Activated naive CD8-positive, alpha-beta T cell treated with anti-CD3 and anti-CD28 coated beads, Interleukin-2, amount 50 U/mL, for 24 hours (primary cell): ENCODE data around the gene CACNG8.

Experiments
- ATAC-seq: fragments of 150-1000 bp; cut with Tn5 transposase; one replicate; pipeline ENCODE4 v1.10.0; 2021
- DNase-seq: peaks from one replicate; pipeline ENCODE4 v3.0.0; 2021
- H3K27ac Mint-ChIP-seq: one replicate; pipeline ENCODE4 v1.8.0; 2021; ENCODE audit warnings: mild to moderate bottlenecking, mixed read lengths
- H3K27me3 Mint-ChIP-seq: one replicate; pipeline ENCODE4 v1.8.0; 2021; ENCODE audit warnings: mixed read lengths
- H3K36me3 Mint-ChIP-seq: one replicate; pipeline ENCODE4 v1.8.0; 2021; ENCODE audit warnings: low read depth, mixed read lengths
- H3K4me1 Mint-ChIP-seq: one replicate; pipeline ENCODE4 v1.8.0; 2021; ENCODE audit warnings: mixed read lengths
- H3K4me3 Mint-ChIP-seq: one replicate; pipeline ENCODE4 v1.8.0; 2021; ENCODE audit warnings: mild to moderate bottlenecking, moderate library complexity, mixed read lengths
- H3K9me3 Mint-ChIP-seq: one replicate; pipeline ENCODE4 v1.8.0; 2021; ENCODE audit warnings: mixed read lengths

CACNG8 gene

GRCh38 chr19:53953383-53953782 is 9.4 kb upstream of the CACNG8 start:
- Mint-ChIP-seq H3K27me3 (peaks cover 38% of the 10 kb centered on the region), H3K36me3 (no peaks in the 10 kb centered on the region), H3K27ac (no peak overlapping the region), H3K4me3 (no peak overlapping the region), H3K4me1 (no peaks in the 10 kb centered on the region), H3K9me3 (no peaks in the 10 kb centered on the region)
- DNase-seq = no peak
- no peak for ATAC-seq

GRCh38 chr19:53957448-53958167 is 5.1 kb upstream of the CACNG8 start:
- Mint-ChIP-seq H3K27me3 (peaks cover 62% of the 10 kb centered on the region), H3K9me3 (no peaks in the 10 kb centered on the region), H3K4me3 (no peak overlapping the region), H3K27ac (no peak overlapping the region), H3K36me3 (no peaks in the 10 kb centered on the region), H3K4me1 (peaks cover 3% of the 10 kb centered on the region)
- DNase-seq = no peak
- ATAC-seq = no peak

- peaks cover 3% of the 10 kb centered on the region for H3K4me1 Mint-ChIP-seq
- no peak for DNase-seq
- no peaks in the 10 kb centered on the region for H3K9me3 Mint-ChIP-seq
- no peaks in the 10 kb centered on the region for H3K36me3 Mint-ChIP-seq
- no peak for ATAC-seq
- H3K27me3 Mint-ChIP-seq = peaks cover 63% of the 10 kb centered on the region
- no peak overlapping the region for H3K4me3 Mint-ChIP-seq
- H3K27ac Mint-ChIP-seq = no peak overlapping the region
These were observed 4.6 kb upstream of the CACNG8 start for GRCh38 chr19:53958168-53958571.

GRCh38 chr19:53958823-53959757 is 3.6 kb upstream of the CACNG8 start:
- no peak overlapping the region for H3K27ac Mint-ChIP-seq
- H3K4me3 Mint-ChIP-seq = no peak overlapping the region
- peaks cover 3% of the 10 kb centered on the region for H3K4me1 Mint-ChIP-seq
- DNase-seq = no peak
- peaks cover 68% of the 10 kb centered on the region for H3K27me3 Mint-ChIP-seq
- ATAC-seq = no peak
- H3K36me3 Mint-ChIP-seq = no peaks in the 10 kb centered on the region
- no peaks in the 10 kb centered on the region for H3K9me3 Mint-ChIP-seq

GRCh38 chr19:53960187-53960586 is 2.5 kb upstream of the CACNG8 start:
- H3K9me3 Mint-ChIP-seq = no peaks in the 10 kb centered on the region
- DNase-seq = no peak
- no peak for ATAC-seq
- peaks cover 74% of the 10 kb centered on the region for H3K27me3 Mint-ChIP-seq
- H3K27ac Mint-ChIP-seq = no peak overlapping the region
- H3K4me3 Mint-ChIP-seq = no peak overlapping the region
- H3K4me1 Mint-ChIP-seq = peaks cover 3% of the 10 kb centered on the region
- H3K36me3 Mint-ChIP-seq = no peaks in the 10 kb centered on the region

GRCh38 chr19:53960886-53961285 is 1.9 kb upstream of the CACNG8 start:
- Mint-ChIP-seq H3K27me3 (peaks cover 79% of the 10 kb centered on the region), H3K27ac (no peak overlapping the region), H3K4me1 (peaks cover 3% of the 10 kb centered on the region), H3K36me3 (no peaks in the 10 kb centered on the region), H3K4me3 (no peak overlapping the region), H3K9me3 (no peaks in the 10 kb centered on the region)
- ATAC-seq (no peak), DNase-seq (no peak)

- Mint-ChIP-seq H3K9me3 (no peaks in the 10 kb centered on the region), H3K36me3 (no peaks in the 10 kb centered on the region), H3K4me1 (peaks cover 3% of the 10 kb centered on the region), H3K4me3 (no peak overlapping the region), H3K27ac (no peak overlapping the region), H3K27me3 (peaks cover 77% of the 10 kb centered on the region)
- no peak for DNase-seq
- no peak for ATAC-seq
These were observed 997 bp upstream of the CACNG8 start for GRCh38 chr19:53961523-53962356.

- no peak overlapping the region for H3K4me3 Mint-ChIP-seq
- no peaks in the 10 kb centered on the region for H3K9me3 Mint-ChIP-seq
- H3K36me3 Mint-ChIP-seq = no peaks in the 10 kb centered on the region
- H3K27ac Mint-ChIP-seq = no peak overlapping the region
- peaks cover 3% of the 10 kb centered on the region for H3K4me1 Mint-ChIP-seq
- DNase-seq (no peak), ATAC-seq (no peak)
- H3K27me3 Mint-ChIP-seq = peaks cover 56% of the 10 kb centered on the region
These were observed 2.4 kb downstream of the CACNG8 start for GRCh38 chr19:53965091-53965490.

GRCh38 chr19:53966931-53967330 is 4.2 kb downstream of the CACNG8 start:
- ATAC-seq (no peak), DNase-seq (no peak)
- no peaks in the 10 kb centered on the region for H3K36me3 Mint-ChIP-seq
- H3K4me3 Mint-ChIP-seq = no peak overlapping the region
- no peak overlapping the region for H3K27ac Mint-ChIP-seq
- peaks cover 39% of the 10 kb centered on the region for H3K27me3 Mint-ChIP-seq
- no peaks in the 10 kb centered on the region for H3K9me3 Mint-ChIP-seq
- H3K4me1 Mint-ChIP-seq = no peaks in the 10 kb centered on the region

- H3K4me1 Mint-ChIP-seq = no peaks in the 10 kb centered on the region
- peaks cover 39% of the 10 kb centered on the region for H3K27me3 Mint-ChIP-seq
- ATAC-seq (no peak), DNase-seq (no peak)
- no peak overlapping the region for H3K4me3 Mint-ChIP-seq
- no peak overlapping the region for H3K27ac Mint-ChIP-seq
- H3K36me3 Mint-ChIP-seq = no peaks in the 10 kb centered on the region
- H3K9me3 Mint-ChIP-seq = no peaks in the 10 kb centered on the region
These were observed 6.6 kb downstream of the CACNG8 start for GRCh38 chr19:53969366-53969765.

GRCh38 chr19:53971673-53972072 is 8.9 kb downstream of the CACNG8 start:
- DNase-seq (no peak), ATAC-seq (no peak)
- Mint-ChIP-seq H3K27ac (no peak overlapping the region), H3K27me3 (peaks cover 37% of the 10 kb centered on the region), H3K9me3 (no peaks in the 10 kb centered on the region), H3K4me1 (no peaks in the 10 kb centered on the region), H3K4me3 (no peak overlapping the region), H3K36me3 (no peaks in the 10 kb centered on the region)

GRCh38 chr19:53977429-53977990 is 14.8 kb downstream of the CACNG8 start:
- H3K4me3 Mint-ChIP-seq = peak overlapping the region; percentile 35
- DNase-seq (peak; percentile 61), ATAC-seq (peak; percentile 70)
- peaks cover 25% of the 10 kb centered on the region for H3K4me1 Mint-ChIP-seq
- H3K27me3 Mint-ChIP-seq = peaks cover 67% of the 10 kb centered on the region
- peaks cover 15% of the 10 kb centered on the region for H3K9me3 Mint-ChIP-seq
- peak overlapping the region; percentile 3 for H3K27ac Mint-ChIP-seq
- H3K36me3 Mint-ChIP-seq = peaks cover 9% of the 10 kb centered on the region

- Mint-ChIP-seq H3K27me3 (peaks cover 61% of the 10 kb centered on the region), H3K36me3 (peaks cover 9% of the 10 kb centered on the region), H3K9me3 (peaks cover 15% of the 10 kb centered on the region), H3K4me1 (peaks cover 25% of the 10 kb centered on the region), H3K27ac (no peak overlapping the region), H3K4me3 (peak overlapping the region; percentile 35)
- peak; percentile 23 for DNase-seq
- ATAC-seq = no peak
These were observed 15.4 kb downstream of the CACNG8 start for GRCh38 chr19:53977991-53978731.
